H9 (cell line): ENCODE measurements around the gene UBQLN2. TPM values are rescaled to one million over a fixed set of nuclear protein-coding genes. Genes with fewer than 3 reads are reported as not detected.

ENCODE experiments used
- DNase-seq: peaks from one replicate; pipeline ENCODE4 v3.0.0-alpha.2; 2017
- H2AFZ ChIP-seq: one replicate; pipeline ENCODE4 v1.6.1; 2013; ENCODE audit warnings: mild to moderate bottlenecking, low read length, control low read depth, moderate library complexity
- H2AK5ac ChIP-seq: 2 replicates; pipeline ENCODE4 v1.6.1; 2013; ENCODE audit warnings: low read length, control low read depth, mixed read lengths; ENCODE audit not compliant: insufficient read length
- H2BK120ac ChIP-seq: one replicate; pipeline ENCODE4 v1.6.1; 2013; ENCODE audit warnings: low read depth, mild to moderate bottlenecking, low read length, control low read depth, inconsistent platforms; ENCODE audit not compliant: poor library complexity, severe bottlenecking
- H2BK12ac ChIP-seq: 2 replicates; pipeline ENCODE4 v1.6.1; 2013; ENCODE audit warnings: low read length, control low read depth, mixed read lengths, low read depth; ENCODE audit not compliant: insufficient read length
- H2BK15ac ChIP-seq: 2 replicates; pipeline ENCODE4 v1.6.1; 2013; ENCODE audit warnings: low read depth, low read length, control low read depth
- H2BK20ac ChIP-seq: one replicate; pipeline ENCODE4 v1.6.1; 2013; ENCODE audit warnings: low read depth, mild to moderate bottlenecking, low read length, control low read depth, inconsistent platforms; ENCODE audit not compliant: poor library complexity, severe bottlenecking
- H2BK5ac ChIP-seq: 2 replicates; pipeline ENCODE4 v1.6.1; 2013; ENCODE audit warnings: low read length, control low read depth, mixed read lengths; ENCODE audit not compliant: insufficient read length
- H3K14ac ChIP-seq: 2 replicates; pipeline ENCODE4 v1.6.1; 2013; ENCODE audit warnings: low read length, control low read depth; ENCODE audit not compliant: insufficient read depth
- H3K18ac ChIP-seq: 2 replicates; pipeline ENCODE4 v1.6.1; 2013; ENCODE audit warnings: low read depth, mild to moderate bottlenecking, mixed read lengths, low read length, control low read depth; ENCODE audit not compliant: insufficient read length
- H3K23ac ChIP-seq: 2 replicates; pipeline ENCODE4 v1.6.1; 2013; ENCODE audit warnings: low read length, control low read depth, mixed read lengths, low read depth; ENCODE audit not compliant: insufficient read length
- H3K23me2 ChIP-seq: 2 replicates; pipeline ENCODE4 v1.6.1; 2013; ENCODE audit warnings: low read depth, mild to moderate bottlenecking, mixed read lengths, low read length, control low read depth; ENCODE audit not compliant: insufficient read length, poor library complexity, severe bottlenecking
- H3K27ac ChIP-seq: 2 replicates; pipeline ENCODE4 v1.5.1; 2013; ENCODE audit warnings: low read length, control low read depth, mixed read lengths, low read depth; ENCODE audit not compliant: insufficient read length
- H3K27me3 ChIP-seq: 2 replicates; pipeline ENCODE4 v1.6.1; 2013; ENCODE audit warnings: low read length, control low read depth, inconsistent platforms; ENCODE audit not compliant: insufficient read depth
- H3K4ac ChIP-seq: 2 replicates; pipeline ENCODE4 v1.6.1; 2013; ENCODE audit warnings: low read depth, mild to moderate bottlenecking, control low read depth, inconsistent platforms, low read length, moderate library complexity
- H3K4me1 ChIP-seq: 2 replicates; pipeline ENCODE4 v1.6.1; 2013; ENCODE audit warnings: low read length, control low read depth, inconsistent platforms; ENCODE audit not compliant: insufficient read depth
- H3K4me2 ChIP-seq: 2 replicates; pipeline ENCODE4 v1.6.1; 2013; ENCODE audit warnings: low read length, control low read depth, mixed read lengths; ENCODE audit not compliant: insufficient read length, insufficient read depth
- H3K56ac ChIP-seq: 2 replicates; pipeline ENCODE4 v1.6.1; 2013; ENCODE audit warnings: low read depth, mild to moderate bottlenecking, mixed read lengths, low read length, control low read depth; ENCODE audit not compliant: insufficient read length
- H3K79me1 ChIP-seq: 2 replicates; pipeline ENCODE4 v1.6.1; 2013; ENCODE audit warnings: low read depth, mild to moderate bottlenecking, moderate library complexity, low read length, control low read depth, inconsistent platforms; ENCODE audit not compliant: insufficient read depth, poor library complexity, severe bottlenecking
- H3K79me2 ChIP-seq: 2 replicates; pipeline ENCODE4 v1.6.1; 2013; ENCODE audit warnings: low read length, control low read depth, inconsistent platforms; ENCODE audit not compliant: insufficient read depth
- H3K9ac ChIP-seq: 2 replicates; pipeline ENCODE4 v1.6.1; 2013; ENCODE audit warnings: low read length, control low read depth, mixed read lengths; ENCODE audit not compliant: insufficient read length; ENCODE audit errors: extremely low read depth
- H3K9me3 ChIP-seq: one replicate; pipeline ENCODE4 v1.6.1; 2013; ENCODE audit warnings: low read depth, low read length, inconsistent platforms; ENCODE audit not compliant: control insufficient read depth
- H3T11ph ChIP-seq: one replicate; pipeline ENCODE4 v1.6.1; 2013; ENCODE audit warnings: mild to moderate bottlenecking, low read length, control low read depth, inconsistent platforms
- H4K20me1 ChIP-seq: one replicate; pipeline ENCODE4 v1.6.1; 2013; ENCODE audit not compliant: control insufficient read depth, insufficient read length, insufficient read depth
- H4K5ac ChIP-seq: 2 replicates; pipeline ENCODE4 v1.6.1; 2013; ENCODE audit warnings: low read depth, mild to moderate bottlenecking, mixed read lengths, low read length, control low read depth; ENCODE audit not compliant: insufficient read length
- H4K8ac ChIP-seq: replicated peaks from 2 replicates; pipeline ENCODE4 v1.6.1; 2013; ENCODE audit warnings: low read length, control low read depth, mixed read lengths, low read depth; ENCODE audit not compliant: insufficient read length
- H4K91ac ChIP-seq: 2 replicates; pipeline ENCODE4 v1.6.1; 2013; ENCODE audit warnings: low read depth, mild to moderate bottlenecking, moderate library complexity, mixed read lengths, low read length, control low read depth; ENCODE audit not compliant: insufficient read length
- H3K27ac Mint-ChIP-seq, 3 experiments: 2 replicates in 2 of 3; 3 replicates in 1 of 3; pipeline ENCODE4 v1.8.0; 2020 to 2021; ENCODE audit warnings: mixed read lengths in 3 of 3, mild to moderate bottlenecking in 1 of 3, moderate library complexity in 1 of 3
- H3K27me3 Mint-ChIP-seq: 2 replicates; pipeline ENCODE4 v1.8.0; 2021; ENCODE audit warnings: low read depth, mild to moderate bottlenecking, moderate library complexity, mixed read lengths
- H3K36me3 Mint-ChIP-seq, 3 experiments: 2 replicates in 2 of 3; 3 replicates in 1 of 3; pipeline ENCODE4 v1.8.0; 2020 to 2021; ENCODE audit warnings: low read depth in 3 of 3, mixed read lengths in 3 of 3; ENCODE audit not compliant: insufficient read depth in 1 of 3
- H3K4me1 Mint-ChIP-seq, 2 experiments: 2 replicates each; pipeline ENCODE4 v1.8.0; 2020; ENCODE audit warnings: mixed read lengths in 2 of 2
- H3K4me3 Mint-ChIP-seq, 2 experiments: 2 replicates in 1 of 2; 3 replicates in 1 of 2; pipeline ENCODE4 v1.8.0; 2020 to 2021; ENCODE audit warnings: mild to moderate bottlenecking in 2 of 2, mixed read lengths in 2 of 2, moderate library complexity in 1 of 2
- H3K9me3 Mint-ChIP-seq, 2 experiments: 2 replicates in 1 of 2; 3 replicates in 1 of 2; pipeline ENCODE4 v1.8.0; 2020; ENCODE audit warnings: mild to moderate bottlenecking in 2 of 2, mixed read lengths in 2 of 2, moderate library complexity in 1 of 2
- WGBS: extraction: QIAGEN DNeasy Blood & Tissue Kit; methylation state at CpG from one replicate; pipeline ENCODE4 v1.1.7; 2013; ENCODE audit warnings: missing lambda C conversion rate, low lambda C conversion rate, mixed read lengths; ENCODE audit not compliant: insufficient read length; ENCODE audit errors: extremely low coverage; 5-methylcytosine and 5-hydroxymethylcytosine counted together
- total RNA-seq: library from RNA; stranded (reverse); gene quantifications from 2 replicates; pipeline ENCODE4 v1.2.1, GENCODE V29; 2021
- TF ChIP-seq, protein P1 (sequence below): fragments of 200-600 bp; sonication (generic); conservative IDR thresholded peaks from 3 replicates; pipeline ENCODE4 v1.8.0; 2021; ENCODE audit warnings: antibody characterized with exemption, mild to moderate bottlenecking

The UBQLN2 gene
- total RNA-seq, 1 experiment from 2014 or later: 30.0 TPM

DNA sequence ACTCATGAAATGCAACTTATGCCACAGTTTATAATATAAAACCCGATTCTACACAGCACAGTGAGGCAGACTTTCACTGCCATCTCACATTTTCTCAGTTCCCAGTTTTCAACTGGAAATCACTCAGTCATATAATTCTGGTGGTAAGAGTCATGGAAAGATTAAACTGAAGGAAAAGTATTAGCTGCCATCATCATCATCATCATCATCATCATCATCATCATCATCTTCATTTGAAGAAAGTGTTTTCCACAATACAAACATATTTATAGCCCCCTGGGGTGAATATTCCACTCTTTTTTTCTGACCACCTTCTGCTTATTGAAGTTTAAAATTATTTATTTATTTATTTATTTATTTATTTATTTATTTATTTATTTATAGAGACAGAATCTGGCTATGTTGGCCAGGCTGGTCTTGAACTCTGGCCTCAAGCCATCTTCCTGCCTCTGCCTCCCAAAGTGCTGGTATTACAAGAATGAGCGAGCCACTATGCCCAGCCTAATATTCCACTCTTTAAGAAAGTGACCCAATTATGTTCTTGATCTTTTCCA, 6.0 kb upstream of the UBQLN2 start:
- no peak overlapping the region for H3T11ph ChIP-seq
- WGBS: no CpG with 5 or more reads among the region's 2 CpGs

More for the DNA sequence above, 6.0 kb upstream of the UBQLN2 start:
- Histone ChIP-seq H3K27me3 (no peaks in the 10 kb centered on the region), H2AFZ (no peak overlapping the region), H3K18ac (no peak overlapping the region), H3K9me3 (no peaks in the 10 kb centered on the region), H2BK20ac (no peak overlapping the region), H3K79me1 (no peaks in the 10 kb centered on the region), H3K4me2 (no peak overlapping the region), H2BK15ac (no peak overlapping the region), H4K5ac (no peak overlapping the region), H3K14ac (no peak overlapping the region), H4K8ac (no peak overlapping the region), H3K23ac (no peak overlapping the region), H2BK12ac (no peak overlapping the region), H2BK120ac (no peak overlapping the region), H2AK5ac (no peak overlapping the region), H3K23me2 (no peaks in the 10 kb centered on the region), H3K4ac (no peak overlapping the region), H3K27ac (no peak overlapping the region), H3K9ac (no peak overlapping the region), H3K56ac (no peak overlapping the region), H4K91ac (no peak overlapping the region), H3K79me2 (no peaks in the 10 kb centered on the region), H3K4me1 (no peaks in the 10 kb centered on the region), H4K20me1 (no peaks in the 10 kb centered on the region), H2BK5ac (no peak overlapping the region)
- Mint-ChIP-seq H3K4me1 (no peaks in the 10 kb centered on the region), H3K4me3 (no peak overlapping the region), H3K27ac (no peak overlapping the region), H3K27me3 (no peaks in the 10 kb centered on the region), H3K9me3 (peaks cover 38 to 41% of the 10 kb centered on the region in 2 experiments), H3K36me3 (no peaks in the 10 kb centered on the region)
- TF ChIP-seq, protein P1, sequence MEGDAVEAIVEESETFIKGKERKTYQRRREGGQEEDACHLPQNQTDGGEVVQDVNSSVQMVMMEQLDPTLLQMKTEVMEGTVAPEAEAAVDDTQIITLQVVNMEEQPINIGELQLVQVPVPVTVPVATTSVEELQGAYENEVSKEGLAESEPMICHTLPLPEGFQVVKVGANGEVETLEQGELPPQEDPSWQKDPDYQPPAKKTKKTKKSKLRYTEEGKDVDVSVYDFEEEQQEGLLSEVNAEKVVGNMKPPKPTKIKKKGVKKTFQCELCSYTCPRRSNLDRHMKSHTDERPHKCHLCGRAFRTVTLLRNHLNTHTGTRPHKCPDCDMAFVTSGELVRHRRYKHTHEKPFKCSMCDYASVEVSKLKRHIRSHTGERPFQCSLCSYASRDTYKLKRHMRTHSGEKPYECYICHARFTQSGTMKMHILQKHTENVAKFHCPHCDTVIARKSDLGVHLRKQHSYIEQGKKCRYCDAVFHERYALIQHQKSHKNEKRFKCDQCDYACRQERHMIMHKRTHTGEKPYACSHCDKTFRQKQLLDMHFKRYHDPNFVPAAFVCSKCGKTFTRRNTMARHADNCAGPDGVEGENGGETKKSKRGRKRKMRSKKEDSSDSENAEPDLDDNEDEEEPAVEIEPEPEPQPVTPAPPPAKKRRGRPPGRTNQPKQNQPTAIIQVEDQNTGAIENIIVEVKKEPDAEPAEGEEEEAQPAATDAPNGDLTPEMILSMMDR: no peak
- no peak for DNase-seq
